ENCODE results near the gene PLA2G3. TPM values are rescaled to one million over a fixed set of nuclear protein-coding genes. Genes with fewer than 3 reads are reported as not detected.
"Not testable (repeated sequence)": the region's sequence is repeated elsewhere in the genome, so short reads cannot be mapped to it uniquely, and the experiment has no call there.

The PLA2G3 gene
- total RNA-seq, 3 donors from 2014 or later (not counting 1 experiment from before 2014, with no cell fraction given) = not detected

GRCh38 chr22:31176923-31177322 is 36.6 kb upstream of the PLA2G3 start:
- H3K27ac ChIP-seq (ENCODE audit: low read length) = no peak overlapping the region
- H3K4me1 ChIP-seq (ENCODE audit: control insufficient read depth, insufficient read depth, low read length) = peaks cover 3% of the 10 kb centered on the region
- H3K9me3 ChIP-seq (ENCODE audit: control insufficient read depth, insufficient read depth, low read length) = no peaks in the 10 kb centered on the region
- Mint-ChIP-seq H3K27ac (no peak overlapping the region), H3K27me3 (ENCODE audit: low read depth in 2 of 2) (no peaks in the 10 kb centered on the region), H3K36me3 (peaks cover 6% of the 10 kb centered on the region), H3K4me1 (peaks cover 25 to 39% of the 10 kb centered on the region in 2 donors), H3K4me3 (no peak overlapping the region), H3K9me3 (no peaks in the 10 kb centered on the region)
- WGBS (ENCODE audit: insufficient coverage) = 100% methylated on average over 1 of the region's 1 CpG
- no peaks in the 10 kb centered on the region for H3K27me3 ChIP-seq (ENCODE audit: control insufficient read depth, insufficient read depth, low read length)
- H3K36me3 ChIP-seq (ENCODE audit: control insufficient read depth, insufficient read depth, low read length) = peaks cover 15% of the 10 kb centered on the region
- TF ChIP-seq, protein P1, sequence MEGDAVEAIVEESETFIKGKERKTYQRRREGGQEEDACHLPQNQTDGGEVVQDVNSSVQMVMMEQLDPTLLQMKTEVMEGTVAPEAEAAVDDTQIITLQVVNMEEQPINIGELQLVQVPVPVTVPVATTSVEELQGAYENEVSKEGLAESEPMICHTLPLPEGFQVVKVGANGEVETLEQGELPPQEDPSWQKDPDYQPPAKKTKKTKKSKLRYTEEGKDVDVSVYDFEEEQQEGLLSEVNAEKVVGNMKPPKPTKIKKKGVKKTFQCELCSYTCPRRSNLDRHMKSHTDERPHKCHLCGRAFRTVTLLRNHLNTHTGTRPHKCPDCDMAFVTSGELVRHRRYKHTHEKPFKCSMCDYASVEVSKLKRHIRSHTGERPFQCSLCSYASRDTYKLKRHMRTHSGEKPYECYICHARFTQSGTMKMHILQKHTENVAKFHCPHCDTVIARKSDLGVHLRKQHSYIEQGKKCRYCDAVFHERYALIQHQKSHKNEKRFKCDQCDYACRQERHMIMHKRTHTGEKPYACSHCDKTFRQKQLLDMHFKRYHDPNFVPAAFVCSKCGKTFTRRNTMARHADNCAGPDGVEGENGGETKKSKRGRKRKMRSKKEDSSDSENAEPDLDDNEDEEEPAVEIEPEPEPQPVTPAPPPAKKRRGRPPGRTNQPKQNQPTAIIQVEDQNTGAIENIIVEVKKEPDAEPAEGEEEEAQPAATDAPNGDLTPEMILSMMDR (IDR thresholded peaks at IDR 0.05) = no peak
- ATAC-seq (no peak), DNase-seq (no peak)
- intact Hi-C loops (cut with micrococcal nuclease) = no loop called here
- no peak overlapping the region for H3K4me3 ChIP-seq (ENCODE audit: low read length)

- TF ChIP-seq, protein P1 (IDR thresholded peaks at IDR 0.05) = no peak
- Histone ChIP-seq H3K36me3 (ENCODE audit: control insufficient read depth, insufficient read depth, low read length) (peaks cover 13% of the 10 kb centered on the region), H3K9me3 (ENCODE audit: control insufficient read depth, insufficient read depth, low read length) (no peaks in the 10 kb centered on the region), H3K27ac (ENCODE audit: low read length) (no peak overlapping the region), H3K4me1 (ENCODE audit: control insufficient read depth, insufficient read depth, low read length) (peaks cover 3% of the 10 kb centered on the region), H3K27me3 (ENCODE audit: control insufficient read depth, insufficient read depth, low read length) (no peaks in the 10 kb centered on the region), H3K4me3 (ENCODE audit: low read length) (no peak overlapping the region)
- intact Hi-C loops (cut with micrococcal nuclease) = no loop called here
- no peaks in the 10 kb centered on the region for H3K9me3 Mint-ChIP-seq
- 91% methylated on average over 5 of the region's 5 CpGs for WGBS (ENCODE audit: insufficient coverage)
- peaks cover 25 to 35% of the 10 kb centered on the region in 2 donors for H3K4me1 Mint-ChIP-seq
- H3K36me3 Mint-ChIP-seq = no peaks in the 10 kb centered on the region
- no peak for DNase-seq
- no peaks in the 10 kb centered on the region for H3K27me3 Mint-ChIP-seq (ENCODE audit: low read depth in 2 of 2)
- H3K4me3 Mint-ChIP-seq = no peak overlapping the region
- H3K27ac Mint-ChIP-seq = no peak overlapping the region
- no peak for ATAC-seq
Observed at GRCh38 chr22:31173386-31174145, 33.3 kb upstream of the PLA2G3 start.

DNA sequence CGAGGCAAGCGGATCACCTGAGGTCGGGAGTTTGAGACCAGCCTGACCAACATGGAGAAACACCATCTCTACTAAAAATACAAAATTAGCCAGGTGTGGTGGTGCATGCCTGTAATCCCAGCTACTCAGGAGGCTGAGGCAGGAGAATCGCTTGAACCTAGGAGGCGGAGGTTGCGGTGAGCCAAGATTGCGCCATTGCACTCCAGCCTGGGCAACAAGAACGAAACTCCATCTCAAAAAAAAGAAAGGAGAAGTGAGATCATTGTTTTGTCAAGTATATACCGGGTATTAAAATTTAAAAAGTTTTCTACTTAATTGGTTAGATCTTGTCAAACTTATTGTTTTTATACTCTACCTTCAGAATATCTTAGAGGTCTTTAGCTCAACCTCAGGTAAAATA is 31.4 kb upstream of the PLA2G3 start:
- H3K36me3 ChIP-seq (ENCODE audit: control insufficient read depth, insufficient read depth, low read length); H3K27me3 ChIP-seq (ENCODE audit: control insufficient read depth, insufficient read depth, low read length); H3K4me3 ChIP-seq (ENCODE audit: low read length); H3K4me3 Mint-ChIP-seq; H3K27me3 Mint-ChIP-seq (ENCODE audit: low read depth in 2 of 2); H3K27ac Mint-ChIP-seq; DNase-seq; ATAC-seq; H3K9me3 ChIP-seq (ENCODE audit: control insufficient read depth, insufficient read depth, low read length); H3K9me3 Mint-ChIP-seq; intact Hi-C loops (cut with micrococcal nuclease); H3K36me3 Mint-ChIP-seq; H3K4me1 ChIP-seq (ENCODE audit: control insufficient read depth, insufficient read depth, low read length); H3K27ac ChIP-seq (ENCODE audit: low read length): not testable (repeated sequence)
- 80% methylated on average over 3 of the region's 9 CpGs for WGBS (ENCODE audit: insufficient coverage)
- H3K4me1 Mint-ChIP-seq = peaks cover 28 to 29% of the 10 kb centered on the region in 2 donors

DNA sequence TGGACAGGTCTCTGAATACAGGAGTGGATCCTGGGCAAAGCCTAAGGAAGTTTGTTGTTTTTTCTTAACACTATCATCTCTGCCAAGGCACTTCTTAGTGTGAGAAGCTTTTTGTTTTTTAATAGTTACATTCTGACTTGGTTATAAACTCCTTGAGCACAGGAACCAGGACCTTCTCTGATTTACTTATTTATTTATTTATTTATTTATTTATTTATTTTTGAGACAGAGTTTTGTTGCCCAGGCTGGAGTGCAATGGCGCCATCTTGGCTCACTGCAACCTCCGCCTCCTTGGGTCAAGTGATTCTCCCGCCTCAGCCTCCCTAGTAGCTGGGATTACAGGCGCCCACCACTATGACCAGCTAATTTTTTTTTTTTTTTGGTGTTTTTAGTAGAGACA is 30.7 kb upstream of the PLA2G3 start:
- Mint-ChIP-seq H3K36me3 (no peaks in the 10 kb centered on the region), H3K4me1 (peaks cover 29 to 35% of the 10 kb centered on the region in 2 donors), H3K4me3 (no peak overlapping the region), H3K27ac (no peak overlapping the region), H3K9me3 (no peaks in the 10 kb centered on the region), H3K27me3 (ENCODE audit: low read depth in 2 of 2) (no peaks in the 10 kb centered on the region)
- Histone ChIP-seq H3K36me3 (ENCODE audit: control insufficient read depth, insufficient read depth, low read length) (peaks cover 8% of the 10 kb centered on the region), H3K9me3 (ENCODE audit: control insufficient read depth, insufficient read depth, low read length) (no peaks in the 10 kb centered on the region), H3K4me1 (ENCODE audit: control insufficient read depth, insufficient read depth, low read length) (peaks cover 3% of the 10 kb centered on the region), H3K27me3 (ENCODE audit: control insufficient read depth, insufficient read depth, low read length) (no peaks in the 10 kb centered on the region), H3K4me3 (ENCODE audit: low read length) (no peak overlapping the region), H3K27ac (ENCODE audit: low read length) (no peak overlapping the region)
- ATAC-seq (no peak), DNase-seq (no peak)
- intact Hi-C loops (cut with micrococcal nuclease) = no loop called here
- WGBS (ENCODE audit: insufficient coverage) = 100% methylated on average over 3 of the region's 4 CpGs
- TF ChIP-seq, protein P1 (IDR thresholded peaks at IDR 0.05) = no peak

Data from natural killer cell (primary cell).